HepG2 (cell line): ENCODE data around the gene FBXO5. TPM values are rescaled to one million over a fixed set of nuclear protein-coding genes. Genes with fewer than 3 reads are reported as not detected.

Experiments used
- ATAC-seq: fragments of 200-7000 bp; cut with Tn5 transposase; 3 replicates; pipeline ENCODE4 v1.9.1; 2020; ENCODE audit warnings: mild to moderate bottlenecking, moderate library complexity
- BruUV-seq: library from RNA; stranded (reverse); fragments of 400-500 nt; replicated peaks from 2 replicates; lab custom pipeline; 2021; lab: Mats Ljungman, UMichigan
- CTCF ChIA-PET: fragments of 300-600 bp; formaldehyde crosslinking; extraction: SDS; loops from one replicate; lab custom pipeline; 2021; ENCODE audit warnings: low total read pairs, inconsistent platforms, low intra/inter-chr PET ratio; lab: Yijun Ruan, JAX
- POLR2A ChIA-PET: fragments of 350-600 bp; sonication (Branson Sonifier 250); formaldehyde crosslinking; loops from one replicate; lab custom pipeline; 2020; ENCODE audit warnings: antibody characterized with exemption, inconsistent platforms; lab: Yijun Ruan, JAX
- DNase-seq: peaks from one replicate; pipeline ENCODE4 v3.0.0-alpha.2; 2015; ENCODE audit warnings: low spot score
- FAIRE-seq: peaks from 3 replicates; lab custom pipeline; 2011; peaks lifted over from hg19 to GRCh38; lab: Jason Lieb, UNC
- H2AFZ ChIP-seq: one replicate; pipeline ENCODE4 v1.6.1; 2011; ENCODE audit warnings: low read length, inconsistent platforms
- H3K27ac ChIP-seq: fragments of 300-600 bp; 3 replicates; pipeline ENCODE4 v1.8.0; 2011; ENCODE audit warnings: mixed run types, mild to moderate bottlenecking, mixed read lengths, low read length, inconsistent platforms; ENCODE audit not compliant: insufficient read depth; ENCODE audit errors: extremely low read length
- H3K27me3 ChIP-seq, 2 experiments: fragments of 200-600 bp in 1 of 2; 2 replicates in 1 of 2; 3 replicates in 1 of 2; pipeline versions ENCODE4 v1.6.0 to v1.8.0; 2011; ENCODE audit warnings: low read length in 2 of 2, mild to moderate bottlenecking in 2 of 2, moderate library complexity in 2 of 2, inconsistent platforms in 1 of 2; ENCODE audit not compliant: insufficient read depth in 2 of 2, control insufficient read depth in 1 of 2
- H3K36me3 ChIP-seq, 2 experiments: fragments of 200-600 bp in 1 of 2; replicated peaks in 1 of 2; 2 replicates in 1 of 2; 3 replicates in 1 of 2; pipeline versions ENCODE4 v1.5.1 to v1.8.0; 2011; ENCODE audit warnings: low read length in 2 of 2, inconsistent platforms in 1 of 2; ENCODE audit not compliant: insufficient read depth in 2 of 2, control insufficient read depth in 1 of 2
- H3K4me1 ChIP-seq: 2 replicates; pipeline ENCODE4 v1.5.1; 2012; ENCODE audit warnings: low read length, inconsistent platforms; ENCODE audit not compliant: insufficient read depth
- H3K4me2 ChIP-seq: 2 replicates; pipeline ENCODE4 v1.6.0; 2011; ENCODE audit warnings: low read depth, low read length, inconsistent platforms
- H3K4me3 ChIP-seq, 3 experiments: fragments of 200-600 bp in 1 of 3; sonication (generic), shearing (Covaris generic) in 1 of 3; replicated peaks in 1 of 3; 2 replicates each; pipeline ENCODE4 v1.5.1; 2011 to 2016; ENCODE audit warnings: low read length in 3 of 3, inconsistent platforms in 2 of 3, low read depth in 2 of 3, mild to moderate bottlenecking in 2 of 3, control low read depth in 1 of 3, mixed read lengths in 1 of 3; ENCODE audit not compliant: insufficient read depth in 1 of 3
- H3K79me2 ChIP-seq: one replicate; pipeline ENCODE4 v1.6.1; 2011; ENCODE audit warnings: low read length, inconsistent platforms; ENCODE audit not compliant: insufficient read depth
- H3K9ac ChIP-seq: 2 replicates; pipeline ENCODE4 v1.6.0; 2011; ENCODE audit warnings: mild to moderate bottlenecking, low read depth, low read length, inconsistent platforms; ENCODE audit not compliant: insufficient read depth
- H3K9me3 ChIP-seq: 2 replicates; pipeline ENCODE4 v1.5.1; 2012; ENCODE audit warnings: mild to moderate bottlenecking, low read length
- H4K20me1 ChIP-seq: 2 replicates; pipeline ENCODE4 v1.6.0; 2011; ENCODE audit warnings: inconsistent platforms, mild to moderate bottlenecking, low read length, moderate library complexity; ENCODE audit not compliant: insufficient read depth
- MLLT10 ChIP-seq: sonication (generic); formaldehyde crosslinking; IDR thresholded peaks from 2 replicates; pipeline ENCODE4 v1.4.0; 2020; ENCODE audit warnings: missing genetic modification reagents
- NCOA2 ChIP-seq: sonication (generic); formaldehyde crosslinking; IDR thresholded peaks from 2 replicates; pipeline ENCODE4 v1.8.0; 2022; ENCODE audit warnings: inconsistent platforms
- NR0B2 ChIP-seq: sonication (generic); formaldehyde crosslinking; IDR thresholded peaks from 2 replicates; pipeline ENCODE4 v1.4.0; 2020; ENCODE audit warnings: mild to moderate bottlenecking, missing genetic modification reagents
- PCBP1 ChIP-seq: fragments of 200-400 bp; formaldehyde crosslinking; IDR thresholded peaks from 2 replicates; pipeline ENCODE4 v1.6.1; 2017; ENCODE audit warnings: mild to moderate bottlenecking, low read depth, low read length, borderline replicate concordance
- SMARCC2 ChIP-seq: fragments of 450-650 bp; IDR thresholded peaks from 2 replicates; pipeline ENCODE4 v1.6.1; 2017; ENCODE audit warnings: antibody characterized with exemption, mild to moderate bottlenecking
- SRY ChIP-seq: sonication (generic); formaldehyde crosslinking; IDR thresholded peaks from 2 replicates; pipeline ENCODE4 v1.8.0; 2022; ENCODE audit warnings: mild to moderate bottlenecking, missing genetic modification reagents
- ZBTB7A ChIP-seq: sonication (generic); formaldehyde crosslinking; IDR thresholded peaks from 2 replicates; pipeline ENCODE4 v1.8.0; 2022; ENCODE audit warnings: mild to moderate bottlenecking, missing genetic modification reagents
- ZNF317 ChIP-seq: sonication (generic); formaldehyde crosslinking; IDR thresholded peaks from 2 replicates; pipeline ENCODE4 v1.5.0; 2020; ENCODE audit warnings: mild to moderate bottlenecking, missing genetic modification reagents
- ZNF530 ChIP-seq: sonication (generic); formaldehyde crosslinking; IDR thresholded peaks from 2 replicates; pipeline ENCODE4 v1.5.0; 2020; ENCODE audit warnings: low read depth, mild to moderate bottlenecking, missing genetic modification reagents
- WGBS: methylation state at CpG from one replicate; pipeline ENCODE4 v1.1.6; 2017; ENCODE audit warnings: low lambda C conversion rate; 5-methylcytosine and 5-hydroxymethylcytosine counted together
- in situ Hi-C: cut with HindIII; loops from 2 replicates; pipeline ENCODE4 v1.10.0; 2017; ENCODE audit warnings: low pct_unique_long_range_greater_than_20kb; ENCODE audit not compliant: extremely low pct_ligation_motif_present
- intact Hi-C: fragments of 100-400 bp; cut with micrococcal nuclease; formaldehyde crosslinking; loops from one replicate; pipeline ENCODE4 v1.10.0; 2022; ENCODE audit not compliant: unreplicated experiment
- polyA plus RNA-seq, 8 experiments: library from polyadenylated mRNA; depleted of rRNA in 3 of 8; stranded (reverse) in 7 of 8; unstranded in 1 of 8; fragments of >200 nt; fragmentation: Illumina TruSeq in 4 of 8; extraction: Trizol in 4 of 8; gene quantifications; 2 replicates each; pipeline versions ENCODE4 v1.2.1 to v1.2.3, GENCODE V29; 2011 to 2016; ENCODE audit warnings: low read depth in 4 of 8, missing spikeins in 1 of 8, mixed read lengths in 1 of 8; ENCODE audit not compliant: insufficient read depth in 1 of 8
- total RNA-seq, 5 experiments: library from RNA; depleted of rRNA; stranded (reverse); fragments of >200 nt; fragmentation: Illumina TruSeq; extraction: Trizol; gene quantifications; 2 replicates each; pipeline ENCODE4 v1.2.3, GENCODE V29; 2016; ENCODE audit warnings: low read depth in 1 of 5
- TF ChIP-seq, protein P1 (sequence below): sonication (generic); formaldehyde crosslinking; IDR thresholded peaks from 2 replicates; pipeline ENCODE4 v1.5.0; 2020; ENCODE audit warnings: missing genetic modification reagents
- TF ChIP-seq, protein P2 (sequence below): sonication (generic); formaldehyde crosslinking; IDR thresholded peaks from 2 replicates; pipeline ENCODE4 v1.8.0; 2022; ENCODE audit warnings: mild to moderate bottlenecking, missing genetic modification reagents
- TF ChIP-seq, protein P3 (sequence below): sonication (generic); formaldehyde crosslinking; IDR thresholded peaks from 2 replicates; pipeline ENCODE4 v1.5.0; 2020; ENCODE audit warnings: missing genetic modification reagents

The FBXO5 gene
- total and polyA plus RNA-seq, 2 of the 13 experiments (the other 11 are each of a cell fraction or from before 2014, with no cell fraction given), result 15.8 to 41.5 TPM

DNA sequence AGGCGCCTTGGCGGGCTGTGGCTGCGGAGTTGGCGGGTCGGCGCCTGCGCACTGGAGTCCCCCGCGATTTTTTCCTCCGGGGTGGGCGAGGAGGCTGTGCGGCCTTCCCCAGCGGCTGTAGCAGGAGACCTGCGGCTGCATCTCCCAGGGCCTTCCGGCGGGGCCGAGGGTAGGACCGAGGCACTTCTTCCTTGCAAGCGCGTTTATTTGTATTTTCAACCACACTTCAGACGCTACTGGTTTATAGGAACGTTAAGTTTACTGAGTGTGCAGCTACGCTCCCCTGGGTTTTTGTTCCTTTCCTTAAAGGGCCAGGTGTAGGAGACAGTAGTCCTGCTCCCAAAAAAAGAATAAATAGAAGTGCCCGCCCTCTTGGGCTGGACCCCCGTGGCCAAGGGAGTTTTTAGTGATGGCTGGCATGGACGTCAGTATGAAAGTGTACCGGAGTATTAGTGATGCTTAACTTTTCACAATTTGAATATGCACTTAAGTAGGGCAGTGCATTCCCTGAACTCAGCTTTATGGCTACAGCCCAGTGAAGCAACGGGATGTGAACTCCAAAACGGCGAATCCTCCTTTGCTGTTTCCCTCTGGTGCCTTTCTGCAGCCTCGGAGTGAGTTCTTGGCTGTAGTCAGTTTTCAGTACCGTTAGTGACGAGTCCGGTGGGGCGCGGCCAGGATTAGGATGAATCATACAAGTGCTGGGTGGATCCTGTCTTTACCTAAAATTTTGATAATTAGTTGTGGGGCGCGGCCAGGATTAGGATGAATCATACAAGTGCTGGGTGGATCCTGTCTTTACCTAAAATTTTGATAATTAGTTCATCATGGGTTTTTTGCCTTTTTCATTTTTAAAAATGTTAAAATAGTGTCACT, 1.0 kb upstream of the FBXO5 start (continued):
- TF ChIP-seq, protein P1, sequence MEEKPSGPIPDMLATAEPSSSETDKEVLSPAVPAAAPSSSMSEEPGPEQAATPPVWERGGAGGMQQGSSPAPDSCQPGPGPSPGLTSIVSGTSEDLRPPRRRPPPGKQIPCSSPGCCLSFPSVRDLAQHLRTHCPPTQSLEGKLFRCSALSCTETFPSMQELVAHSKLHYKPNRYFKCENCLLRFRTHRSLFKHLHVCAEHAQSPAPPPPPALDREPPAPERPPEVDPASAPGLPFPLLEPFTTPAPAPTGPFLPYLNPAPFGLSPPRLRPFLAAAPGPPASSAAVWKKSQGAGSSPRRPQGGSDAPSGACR (CRISPR knock-in tag), result peak; percentile 62; the same call in 1 of the 2 replicates
- TF ChIP-seq SMARCC2, result no peak
- TF ChIP-seq ZNF317 (CRISPR knock-in tag), result peak; percentile 89
- TF ChIP-seq, all 625 proteins: peak for 170

DNA sequence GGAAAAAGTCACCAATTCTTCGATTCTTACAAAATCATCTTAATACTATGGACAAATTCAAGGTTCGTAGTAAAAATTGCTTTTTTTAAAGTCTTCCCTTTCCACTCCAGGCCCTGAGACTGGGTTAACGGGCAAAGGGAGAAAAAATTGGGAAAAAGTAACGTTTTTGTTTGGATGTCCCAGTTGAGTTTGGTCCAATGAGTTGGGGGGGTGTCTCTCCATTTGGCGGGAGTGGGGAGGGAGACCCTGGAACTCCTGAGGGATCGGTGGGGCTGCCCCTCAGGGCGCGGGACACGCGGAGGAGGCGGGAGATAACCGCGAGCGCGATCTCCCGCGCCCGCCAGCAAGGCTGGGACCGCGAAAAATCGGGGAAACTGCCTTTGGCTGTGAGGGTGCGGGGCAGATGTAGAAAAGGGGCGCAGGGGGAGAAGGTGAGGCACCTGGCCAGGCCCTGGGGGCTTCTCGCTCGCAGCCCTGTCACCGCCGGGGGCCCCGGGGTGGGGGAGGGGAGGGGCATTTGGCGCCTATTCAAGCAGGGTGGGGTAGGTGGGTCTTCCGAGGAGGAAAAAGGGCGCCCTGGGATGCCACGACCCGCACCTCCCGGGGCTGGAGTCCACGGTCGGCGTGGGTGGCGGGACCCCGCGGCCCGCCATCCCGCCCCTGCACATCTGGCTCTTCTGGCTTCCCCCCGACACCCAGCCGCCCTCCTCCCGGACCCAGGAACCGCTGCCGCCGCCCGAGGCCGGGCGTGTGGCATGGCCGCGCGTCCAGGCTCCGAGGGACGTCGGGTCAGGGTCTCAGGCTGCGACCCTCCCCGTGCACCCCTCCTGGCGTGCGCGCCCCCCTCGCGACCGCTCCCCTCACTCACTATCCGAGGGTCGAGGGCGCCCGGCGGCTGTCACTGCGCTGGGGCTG, 595 bp downstream of the FBXO5 start:
- FAIRE-seq, result no peak
- CTCF ChIA-PET, result no interaction called here
- intact Hi-C loops, result loop anchor here (1.0 to 10.0 kb wide), 2 partner anchors 20 to 1587 kb away; partner anchors contain the start of genes MTRF1L and ZBTB2
- POLR2A ChIA-PET, result interaction anchor here (0.7 to 2.1 kb wide), 9 partner anchors 9 to 685 kb away, joined by 3 to 28 read pairs (median 4); partner anchors contain the start of gene MTRF1L
- peak; percentile 10 for ATAC-seq
- Histone ChIP-seq H3K36me3 (peaks cover 2 to 13% of the 10 kb centered on the region in 2 experiments; a peak in 4 of 5 replicates), H3K9ac (peak overlapping the region; percentile 71), H3K27me3 (no peaks in the 10 kb centered on the region; a peak in 1 of 5 replicates), H4K20me1 (peaks cover 31% of the 10 kb centered on the region), H3K79me2 (peaks cover 90% of the 10 kb centered on the region), H3K4me3 (peak overlapping the region; percentile 74 to 100 (median 97)), H3K4me2 (peak overlapping the region; percentile 81), H3K27ac (peak overlapping the region; percentile 73), H2AFZ (no peak overlapping the region), H3K9me3 (no peaks in the 10 kb centered on the region), H3K4me1 (peaks cover 62% of the 10 kb centered on the region)
- 1% methylated on average over 23 of the region's 71 CpGs for WGBS
- in situ Hi-C loops, result loop anchor here (25.0 kb wide), 1 partner anchor 695 kb away; no protein-coding TSS in a partner anchor
- DNase-seq, result no peak
- no TSS peak for BruUV-seq
- TF ChIP-seq PCBP1 (no peak), NCOA2 (CRISPR knock-in tag) (no peak), ZNF530 (no peak), ZBTB7A (CRISPR knock-in tag) (peak; percentile 59; the same call in 1 of the 2 replicates), NR0B2 (CRISPR knock-in tag) (0 out of 2 replicates have a peak, but pooled peaks have one; percentile 52), MLLT10 (no peak), SRY (CRISPR knock-in tag) (0 out of 2 replicates have a peak, but pooled peaks have one; percentile 9)
- TF ChIP-seq, protein P2, sequence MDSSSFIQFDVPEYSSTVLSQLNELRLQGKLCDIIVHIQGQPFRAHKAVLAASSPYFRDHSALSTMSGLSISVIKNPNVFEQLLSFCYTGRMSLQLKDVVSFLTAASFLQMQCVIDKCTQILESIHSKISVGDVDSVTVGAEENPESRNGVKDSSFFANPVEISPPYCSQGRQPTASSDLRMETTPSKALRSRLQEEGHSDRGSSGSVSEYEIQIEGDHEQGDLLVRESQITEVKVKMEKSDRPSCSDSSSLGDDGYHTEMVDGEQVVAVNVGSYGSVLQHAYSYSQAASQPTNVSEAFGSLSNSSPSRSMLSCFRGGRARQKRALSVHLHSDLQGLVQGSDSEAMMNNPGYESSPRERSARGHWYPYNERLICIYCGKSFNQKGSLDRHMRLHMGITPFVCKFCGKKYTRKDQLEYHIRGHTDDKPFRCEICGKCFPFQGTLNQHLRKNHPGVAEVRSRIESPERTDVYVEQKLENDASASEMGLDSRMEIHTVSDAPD (CRISPR knock-in tag), result 0 out of 2 replicates have a peak, but pooled peaks have one; percentile 17
- TF ChIP-seq, protein P3, sequence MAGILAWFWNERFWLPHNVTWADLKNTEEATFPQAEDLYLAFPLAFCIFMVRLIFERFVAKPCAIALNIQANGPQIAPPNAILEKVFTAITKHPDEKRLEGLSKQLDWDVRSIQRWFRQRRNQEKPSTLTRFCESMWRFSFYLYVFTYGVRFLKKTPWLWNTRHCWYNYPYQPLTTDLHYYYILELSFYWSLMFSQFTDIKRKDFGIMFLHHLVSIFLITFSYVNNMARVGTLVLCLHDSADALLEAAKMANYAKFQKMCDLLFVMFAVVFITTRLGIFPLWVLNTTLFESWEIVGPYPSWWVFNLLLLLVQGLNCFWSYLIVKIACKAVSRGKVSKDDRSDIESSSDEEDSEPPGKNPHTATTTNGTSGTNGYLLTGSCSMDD (CRISPR knock-in tag), result 0 out of 2 replicates have a peak, but pooled peaks have one; percentile 59
